ENCODE results near the gene HMCN1.
"Not testable (repeated sequence)": the region's sequence is repeated elsewhere in the genome, so short reads cannot be mapped to it uniquely, and the experiment has no call there.

Gene HMCN1

DNA sequence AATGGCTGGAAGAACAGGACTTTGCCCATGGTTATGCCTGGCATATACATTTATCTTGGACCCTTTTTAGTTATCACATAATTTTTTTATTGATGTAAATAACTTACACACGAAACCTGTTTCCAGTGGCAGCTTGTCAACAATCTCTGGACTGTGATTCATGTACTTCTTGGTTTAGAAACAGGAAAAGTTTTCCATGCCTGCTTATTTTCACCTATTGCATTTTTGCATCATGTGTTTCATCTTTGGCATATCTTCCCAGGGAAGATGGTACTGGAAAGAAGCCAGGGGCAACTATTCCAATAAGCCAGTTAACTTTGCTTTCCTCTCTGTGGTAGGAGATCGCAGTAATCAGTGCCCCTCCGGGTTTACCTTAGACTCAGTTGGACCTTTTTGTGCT, 430.6 kb downstream of the HMCN1 start:
- no peak for DNase-seq

DNA sequence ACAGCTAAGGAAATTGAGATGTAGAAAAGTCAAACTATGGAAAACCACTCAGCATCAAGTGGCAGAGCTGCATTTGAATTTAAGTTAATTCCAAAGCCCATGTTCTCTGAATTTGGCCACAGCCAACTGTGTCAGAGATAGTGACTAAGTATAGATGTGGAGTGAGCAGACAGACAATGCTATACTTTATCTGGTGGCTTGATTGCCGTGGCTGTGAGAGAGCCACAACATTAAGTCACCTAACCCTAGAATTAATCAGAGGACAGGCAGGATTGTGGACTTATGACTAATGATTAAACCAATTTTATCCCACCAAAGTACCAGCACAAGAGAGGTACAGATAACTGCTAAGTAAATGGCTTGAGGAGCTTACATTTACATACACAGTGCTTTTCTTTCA, 431.1 kb downstream of the HMCN1 start:
- DNase-seq, result no peak

DNA sequence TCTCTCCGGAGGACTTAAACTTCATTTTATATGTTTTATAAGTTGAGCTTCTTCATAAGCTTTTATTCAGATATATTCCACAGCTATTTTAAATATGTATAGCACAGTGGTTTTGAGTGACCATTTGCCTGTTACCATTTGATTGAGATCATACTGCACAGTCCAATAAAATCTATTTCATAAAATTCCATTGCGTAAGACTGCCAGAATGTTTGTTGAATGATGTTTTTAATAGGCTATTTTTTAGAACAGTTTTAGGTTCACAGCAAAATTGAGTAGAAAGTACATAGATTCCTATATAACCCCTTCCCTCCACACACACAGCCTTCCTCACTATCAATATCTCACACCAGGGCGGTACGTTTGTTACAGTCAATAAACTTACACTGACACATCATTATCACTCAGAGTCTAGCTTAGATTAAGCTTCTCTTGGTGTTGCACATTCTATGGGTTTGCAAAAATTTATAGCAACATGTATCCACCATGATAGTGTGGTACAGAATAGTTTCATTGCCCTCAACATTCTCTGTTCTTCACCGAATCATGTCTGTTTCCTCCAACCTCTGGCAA, 433.0 kb downstream of the HMCN1 start:
- no peak for DNase-seq

DNA sequence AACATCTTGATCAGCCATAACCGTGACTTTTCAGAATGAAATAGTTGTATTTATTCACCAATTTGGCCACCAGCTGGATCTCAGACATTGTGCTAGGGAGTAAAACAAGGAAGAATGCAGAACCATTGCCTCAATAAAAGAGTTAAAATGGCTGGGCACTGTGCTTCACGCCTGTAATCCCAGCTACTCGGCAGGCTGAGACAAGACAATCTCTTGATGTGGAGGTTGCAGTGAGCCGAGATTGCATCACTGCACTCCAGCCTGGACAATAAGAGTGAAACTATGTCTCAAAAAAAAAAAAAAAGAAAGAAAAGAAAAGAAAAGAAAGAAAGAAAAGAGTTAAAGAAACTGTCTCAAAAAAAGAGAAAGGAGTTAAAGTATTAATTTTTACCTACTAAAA, 441.4 kb downstream of the HMCN1 start:
- DNase-seq, result no peak

- no peak for DNase-seq
Observed at GRCh38 chr1:186178426-186179043, 444.3 kb downstream of the HMCN1 start.

DNA sequence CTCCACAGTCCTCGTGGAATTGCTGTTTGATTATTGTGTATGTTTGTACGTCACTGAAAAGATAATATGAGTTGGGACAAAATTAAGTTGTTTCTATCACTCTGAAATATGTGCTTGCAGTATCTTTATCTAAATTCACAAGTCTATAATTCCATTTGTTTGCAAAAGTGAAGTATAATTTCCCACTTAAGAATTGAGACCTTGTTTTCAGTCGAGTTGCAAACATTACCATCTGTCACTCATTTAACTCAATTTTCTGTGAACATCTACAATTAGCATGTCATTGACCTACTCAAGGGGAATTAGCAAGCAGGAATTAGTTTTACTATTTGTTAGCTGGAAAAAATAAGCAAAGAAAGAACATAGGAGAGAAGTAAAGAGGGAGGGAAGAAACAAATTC, 445.0 kb downstream of the HMCN1 start:
- DNase-seq, result no peak

GRCh38 chr1:186183219-186183618, 449.0 kb downstream of the HMCN1 start:
- DNase-seq, result no peak

GRCh38 chr1:186183970-186184628, 449.9 kb downstream of the HMCN1 start:
- no peak for DNase-seq

DNA sequence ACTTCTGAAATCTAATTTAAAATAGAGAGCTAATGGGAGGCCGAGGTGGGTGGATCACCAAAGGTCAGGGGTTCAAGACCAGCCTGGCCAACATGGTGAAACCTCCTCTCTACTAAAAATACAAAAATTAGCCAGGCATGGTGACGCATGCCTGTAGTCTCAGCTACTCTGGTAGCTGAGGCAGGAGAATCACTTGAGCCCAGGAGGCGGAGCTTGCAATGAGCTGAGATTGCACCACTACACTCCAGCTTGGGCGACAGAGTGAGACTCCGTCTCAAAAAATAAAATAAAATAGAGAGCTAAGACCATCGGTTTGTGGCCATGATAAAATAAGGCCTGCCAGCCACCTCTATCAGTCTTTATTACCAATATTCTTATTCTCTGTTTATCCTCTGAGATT, 452.1 kb downstream of the HMCN1 start:
- not testable (repeated sequence) for DNase-seq

DNA sequence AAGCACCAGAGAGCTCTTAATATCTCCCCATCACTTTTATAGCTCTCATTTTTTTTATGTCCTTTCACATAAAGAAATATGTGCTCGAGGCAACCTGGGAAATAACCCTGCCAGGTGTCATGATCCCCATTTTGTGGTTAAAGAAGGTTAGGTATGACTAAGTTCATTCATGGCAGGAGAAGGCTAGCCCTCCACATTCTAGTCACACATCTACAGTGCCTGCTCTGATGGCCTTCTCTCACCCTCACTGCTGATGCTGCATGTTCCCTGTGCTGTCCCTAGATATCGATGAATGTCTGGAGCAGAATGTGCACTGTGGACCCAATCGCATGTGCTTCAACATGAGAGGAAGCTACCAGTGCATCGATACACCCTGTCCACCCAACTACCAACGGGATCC, 453.4 kb downstream of the HMCN1 start:
- DNase-seq, result no peak

DNA sequence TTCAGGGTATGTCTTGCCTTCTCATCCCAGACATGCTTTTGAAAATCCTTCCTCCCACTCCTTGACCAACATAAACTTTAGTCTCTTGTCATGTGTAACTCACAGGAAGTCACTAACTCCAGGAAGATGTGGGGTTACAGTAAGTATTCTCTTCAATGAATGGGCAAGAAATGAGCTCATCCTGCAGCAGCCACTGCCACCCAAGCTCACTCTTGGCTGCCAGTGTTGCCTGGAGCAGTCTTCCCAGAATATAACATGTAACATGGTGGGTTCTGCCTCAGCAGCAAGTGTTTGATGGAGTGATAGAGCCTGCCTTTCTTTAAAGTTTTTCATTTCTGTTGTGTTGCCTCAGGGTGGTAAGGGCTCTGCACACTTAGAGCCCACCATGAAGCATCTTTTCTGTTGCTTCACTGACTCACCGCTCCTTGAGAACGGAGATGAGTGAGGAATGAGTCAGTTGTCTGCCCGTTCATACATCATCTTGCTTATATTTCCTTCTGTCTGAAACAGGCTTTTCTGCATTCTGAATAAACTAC, 453.9 kb downstream of the HMCN1 start:
- DNase-seq, result no peak

GRCh38 chr1:186188736-186189135, 454.5 kb downstream of the HMCN1 start:
- DNase-seq, result no peak

- DNase-seq, result no peak
Observed at GRCh38 chr1:186189156-186189555, 455.0 kb downstream of the HMCN1 start.

DNA sequence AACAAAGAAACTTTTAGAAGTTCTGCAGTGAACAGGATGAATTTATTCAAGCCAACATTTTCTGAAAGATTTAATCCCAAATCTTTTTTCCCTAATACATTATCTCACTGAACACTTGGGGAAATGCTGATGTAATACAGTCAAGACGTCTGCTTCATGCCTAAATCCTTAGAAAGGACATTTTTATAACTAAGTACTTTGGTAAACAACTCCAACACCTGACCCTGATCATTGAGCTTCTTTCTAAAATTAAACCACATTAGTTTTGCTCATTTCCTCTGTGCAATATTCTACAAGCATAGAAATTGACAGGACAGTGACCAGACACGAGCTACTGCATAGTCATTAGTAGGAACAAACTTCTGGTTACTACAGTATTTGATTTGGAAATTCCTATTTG, 457.3 kb downstream of the HMCN1 start:
- no peak for DNase-seq

DNA sequence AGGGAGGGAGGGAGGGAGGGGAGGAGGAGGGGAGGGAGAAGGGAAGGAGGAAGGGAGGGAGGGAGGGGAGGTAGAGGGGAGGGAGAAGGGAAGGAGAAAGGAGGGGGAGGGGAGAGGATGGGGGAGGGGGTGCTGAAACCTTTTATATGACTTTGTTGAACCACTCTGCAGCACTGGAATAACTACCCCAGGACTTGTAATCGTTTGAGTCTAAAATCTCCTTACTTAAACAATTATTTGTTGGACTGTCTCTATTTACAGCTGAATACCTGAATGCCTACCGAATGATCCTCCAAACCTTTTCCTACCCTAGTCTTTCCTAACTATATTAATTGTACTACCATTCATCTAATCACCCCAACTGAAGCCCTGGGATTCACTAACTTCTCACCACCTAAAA, 459.0 kb downstream of the HMCN1 start:
- no peak for DNase-seq

DNA sequence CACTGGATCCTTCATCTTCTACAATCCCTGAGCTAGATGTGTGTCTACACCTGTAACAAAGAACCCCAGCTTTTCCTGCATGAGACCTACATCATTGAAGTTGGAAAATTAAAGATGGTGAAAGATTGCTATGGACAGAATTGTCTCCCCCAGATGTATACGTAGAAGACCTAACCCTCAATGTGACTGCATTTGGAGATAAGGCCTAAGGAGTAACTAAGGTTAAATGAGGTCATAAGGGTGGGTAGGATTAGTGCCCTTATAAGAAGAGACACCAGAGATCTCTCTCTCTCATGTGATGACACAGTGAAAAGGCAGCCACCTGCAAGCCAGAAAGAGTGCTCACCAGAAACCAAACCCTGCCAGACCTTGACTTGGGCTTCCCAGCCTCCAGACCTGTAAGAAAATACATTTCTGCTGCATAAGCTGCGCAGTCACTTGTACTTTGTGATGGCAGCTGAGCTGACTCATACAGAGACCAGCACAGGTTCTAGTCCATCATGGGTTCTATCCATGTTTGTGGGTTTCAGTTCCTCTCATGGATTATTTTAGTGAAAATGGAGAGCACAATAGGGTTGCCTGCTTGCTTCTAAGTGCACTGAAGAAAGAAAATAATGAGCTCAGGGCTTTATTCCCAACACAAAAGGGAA, 460.0 kb downstream of the HMCN1 start:
- DNase-seq, result no peak

GRCh38 chr1:186195377-186195931, 461.3 kb downstream of the HMCN1 start:
- DNase-seq, result no peak

GRCh38 chr1:186202271-186202764, 468.1 kb downstream of the HMCN1 start:
- no peak for DNase-seq

- no peak for DNase-seq
Observed at GRCh38 chr1:186202776-186203175, 468.6 kb downstream of the HMCN1 start.

GRCh38 chr1:186206048-186206570, 471.9 kb downstream of the HMCN1 start:
- DNase-seq, result no peak

GRCh38 chr1:186207391-186208085, 473.3 kb downstream of the HMCN1 start:
- no peak for DNase-seq

- no peak for DNase-seq
Observed at GRCh38 chr1:186208405-186209129, 474.4 kb downstream of the HMCN1 start.
